Brain pericyte (primary cell): Measurements from ENCODE around the gene HNRNPAB.
"Not testable (repeated sequence)": the region's sequence is repeated elsewhere in the genome, so short reads cannot be mapped to it uniquely, and the experiment has no call there.

Experiments
- DNase-seq: peaks from one replicate; pipeline ENCODE4 v3.0.0-alpha.2; 2012; ENCODE audit warnings: low read depth, low spot score

Gene HNRNPAB

GRCh38 chr5:178245389-178245788, 41.1 kb downstream of the HNRNPAB start:
- DNase-seq: no peak

- DNase-seq: no peak
These were observed 42.4 kb downstream of the HNRNPAB start for GRCh38 chr5:178246624-178247279.

DNA sequence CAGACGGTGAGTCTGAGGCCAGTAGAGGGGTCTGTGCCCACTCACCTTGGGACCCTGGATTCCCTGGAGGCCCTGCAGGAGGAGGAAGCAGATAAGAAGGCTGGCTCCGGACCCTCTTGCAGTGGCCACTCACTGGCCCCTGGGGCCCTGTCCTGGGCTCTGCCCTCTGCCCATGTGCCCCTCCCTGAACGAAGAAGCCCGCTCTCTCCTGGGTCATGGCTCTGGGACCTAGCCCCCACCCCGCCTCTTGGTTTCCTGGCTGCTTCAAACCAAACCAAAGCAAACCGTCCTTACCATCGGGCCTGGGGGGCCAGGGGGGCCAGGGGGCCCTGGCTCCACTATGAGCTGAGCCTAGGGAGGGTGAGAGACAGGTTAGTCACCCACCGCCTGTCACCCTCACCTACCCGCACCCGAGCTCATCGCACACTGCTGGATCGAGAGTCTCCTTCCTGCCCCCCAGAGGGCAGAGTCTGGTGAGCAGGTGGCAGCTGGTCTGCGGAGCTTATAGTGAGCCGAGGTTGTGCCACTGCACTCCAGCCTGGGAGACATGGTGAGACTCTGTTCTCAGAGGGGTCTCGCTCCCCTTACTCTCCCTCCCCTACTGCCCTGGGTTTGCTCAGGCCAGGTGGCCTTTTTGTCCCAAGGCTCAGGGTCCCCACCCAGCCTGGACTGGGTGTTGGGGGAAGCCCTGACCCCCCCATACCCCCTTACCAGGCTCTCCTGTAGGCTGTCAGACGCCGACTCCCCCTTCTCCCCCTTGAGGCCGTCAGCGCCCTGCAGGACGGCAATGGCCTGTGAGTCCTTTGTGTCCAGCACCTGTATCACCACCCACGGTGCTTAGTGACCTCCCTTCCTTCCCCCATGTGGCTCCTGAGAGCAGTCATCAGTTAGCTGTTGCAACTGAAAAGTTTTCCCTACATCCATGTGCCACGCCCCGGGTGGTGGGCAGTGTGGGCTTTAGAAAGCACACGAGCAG, 43.4 kb downstream of the HNRNPAB start:
- no peak for DNase-seq

- DNase-seq: no peak
These were observed 44.4 kb downstream of the HNRNPAB start for GRCh38 chr5:178248750-178249149.

GRCh38 chr5:178249191-178249989, 45.1 kb downstream of the HNRNPAB start:
- no peak for DNase-seq

- DNase-seq: no peak
These were observed 45.9 kb downstream of the HNRNPAB start for GRCh38 chr5:178250263-178250662.

- DNase-seq: no peak
These were observed 47.9 kb downstream of the HNRNPAB start for GRCh38 chr5:178252258-178252657.

DNA sequence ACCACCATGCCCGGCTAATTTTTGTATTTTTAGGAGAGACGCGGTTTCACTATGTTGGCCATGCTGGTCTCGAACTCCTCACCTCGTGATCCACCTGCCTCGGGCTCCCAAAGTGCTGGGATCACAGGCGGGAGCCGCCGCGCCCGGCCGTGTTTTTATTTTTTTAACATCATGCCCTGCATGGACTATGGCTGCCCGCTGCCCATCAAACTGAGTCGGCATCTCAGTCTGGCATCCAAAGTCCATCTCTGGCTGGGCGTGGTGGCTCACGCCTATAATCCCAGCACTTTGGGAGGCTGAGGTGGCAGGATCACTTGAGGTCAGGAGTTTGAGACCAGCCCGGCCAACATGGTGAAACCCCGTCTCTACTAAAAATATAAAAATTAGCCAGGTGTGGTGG, 49.3 kb downstream of the HNRNPAB start:
- not testable (repeated sequence) for DNase-seq

DNA sequence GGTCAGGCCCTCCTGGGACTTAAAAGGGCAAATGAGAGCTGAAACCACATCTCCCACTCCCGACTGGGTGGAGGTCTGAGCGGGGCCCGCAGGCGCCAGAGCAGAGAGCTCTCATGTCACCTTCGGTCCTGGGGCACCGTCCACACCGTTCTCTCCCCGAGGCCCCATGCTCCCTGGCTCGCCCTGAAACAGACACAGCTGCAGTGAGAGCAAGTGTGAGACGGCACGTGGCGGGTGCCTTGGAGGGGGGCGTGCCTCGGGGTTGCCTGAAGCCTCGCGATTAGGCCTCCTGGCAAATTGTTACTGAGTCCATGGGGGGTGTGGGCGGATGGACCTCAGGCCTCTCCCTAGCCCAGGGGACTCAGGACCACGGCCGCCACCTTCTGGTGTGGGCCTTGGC, 52.4 kb downstream of the HNRNPAB start:
- DNase-seq: no peak

DNA sequence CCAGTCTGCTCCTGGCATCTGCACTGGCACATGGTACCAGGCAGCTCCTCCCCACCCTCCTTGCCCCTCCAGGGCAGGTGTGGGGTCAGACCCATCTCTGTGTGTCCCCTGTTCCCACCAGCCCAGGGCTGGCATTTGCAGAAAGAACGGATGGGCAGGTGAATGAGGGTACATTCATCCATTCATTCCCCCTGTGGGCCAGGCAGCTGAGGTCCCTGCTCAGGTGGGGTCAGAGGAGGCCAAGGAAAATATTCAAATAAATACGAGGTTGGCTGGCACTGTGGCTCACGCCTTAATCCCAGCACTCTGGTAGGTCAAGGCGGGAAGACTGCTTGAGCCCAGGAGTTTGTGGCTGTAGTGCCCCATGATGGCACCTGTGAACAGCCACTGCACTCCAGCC, 53.3 kb downstream of the HNRNPAB start:
- DNase-seq: no peak

DNA sequence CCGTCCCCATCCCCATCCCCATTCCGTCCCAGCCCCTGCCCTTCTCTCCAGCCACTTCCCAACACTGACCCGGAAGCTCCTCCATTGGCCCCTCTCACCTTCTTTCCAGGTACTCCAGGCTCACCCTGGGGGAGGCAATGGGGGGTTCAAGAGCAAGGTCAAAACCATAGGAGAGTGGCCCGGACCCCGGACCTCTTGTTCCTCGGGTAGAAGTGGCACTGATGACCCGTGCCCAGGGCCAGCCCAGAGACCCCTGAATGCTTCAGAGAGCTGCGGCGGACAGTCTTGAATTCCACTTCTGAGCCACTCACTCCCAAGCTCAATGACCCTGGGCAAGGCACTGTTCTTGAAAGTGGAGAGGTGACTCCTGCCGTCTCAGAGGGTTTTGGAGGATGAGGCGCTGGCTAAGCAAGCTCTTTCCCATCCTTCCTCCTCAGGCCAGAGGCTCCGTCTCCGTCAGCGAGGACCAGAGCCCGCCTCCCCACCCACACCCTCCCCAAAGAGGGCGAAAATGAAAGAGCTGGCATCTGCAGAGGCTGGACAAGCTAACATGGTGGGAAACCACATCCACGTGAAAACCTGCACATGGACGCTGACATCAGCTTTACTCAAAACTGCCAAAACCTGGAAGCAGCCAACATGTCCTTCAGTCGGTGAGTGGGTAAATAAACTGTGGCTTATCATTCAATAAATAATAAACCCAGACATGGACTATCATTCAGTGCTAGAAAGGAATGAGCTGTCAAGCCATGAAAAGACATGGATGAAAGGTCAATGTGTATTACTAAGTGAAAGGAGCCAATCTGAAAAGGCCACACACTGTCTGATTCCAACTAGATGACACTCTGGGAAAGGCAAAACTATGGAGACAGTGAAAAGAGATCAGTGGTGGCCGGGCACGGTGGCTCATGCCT, 55.5 kb downstream of the HNRNPAB start:
- no peak for DNase-seq
